22Rv1 (cell line): ENCODE results near the gene ITGAE.
A peak's percentile ranks its signal among the peaks of the same experiment; 100 is the strongest.

Experiments
- H3K27ac ChIP-seq: fragments of 450-650 bp; 2 replicates; pipeline ENCODE4 v1.5.1; 2017
- CTCF ChIP-seq: fragments of 450-650 bp; IDR thresholded peaks from 2 replicates; pipeline ENCODE4 v1.5.1; 2017; ENCODE audit warnings: mild to moderate bottlenecking
- ZFX ChIP-seq: fragments of 450-650 bp; IDR thresholded peaks from 2 replicates; pipeline ENCODE4 v1.6.1; 2017; ENCODE audit warnings: antibody characterized with exemption, borderline replicate concordance

Gene ITGAE

GRCh38 chr17:3763777-3764170 is 37.2 kb downstream of the ITGAE start:
- H3K27ac ChIP-seq = no peak overlapping the region
- TF ChIP-seq CTCF (no peak), ZFX (no peak)

GRCh38 chr17:3762922-3763776 is 37.8 kb downstream of the ITGAE start:
- no peak overlapping the region for H3K27ac ChIP-seq
- TF ChIP-seq CTCF (no peak), ZFX (no peak)

GRCh38 chr17:3761918-3762380 is 39.0 kb downstream of the ITGAE start:
- no peak overlapping the region for H3K27ac ChIP-seq
- TF ChIP-seq ZFX (no peak), CTCF (no peak)

GRCh38 chr17:3761036-3761917 is 39.7 kb downstream of the ITGAE start:
- H3K27ac ChIP-seq = no peak overlapping the region
- no peak for TF ChIP-seq CTCF
- no peak for TF ChIP-seq ZFX

DNA sequence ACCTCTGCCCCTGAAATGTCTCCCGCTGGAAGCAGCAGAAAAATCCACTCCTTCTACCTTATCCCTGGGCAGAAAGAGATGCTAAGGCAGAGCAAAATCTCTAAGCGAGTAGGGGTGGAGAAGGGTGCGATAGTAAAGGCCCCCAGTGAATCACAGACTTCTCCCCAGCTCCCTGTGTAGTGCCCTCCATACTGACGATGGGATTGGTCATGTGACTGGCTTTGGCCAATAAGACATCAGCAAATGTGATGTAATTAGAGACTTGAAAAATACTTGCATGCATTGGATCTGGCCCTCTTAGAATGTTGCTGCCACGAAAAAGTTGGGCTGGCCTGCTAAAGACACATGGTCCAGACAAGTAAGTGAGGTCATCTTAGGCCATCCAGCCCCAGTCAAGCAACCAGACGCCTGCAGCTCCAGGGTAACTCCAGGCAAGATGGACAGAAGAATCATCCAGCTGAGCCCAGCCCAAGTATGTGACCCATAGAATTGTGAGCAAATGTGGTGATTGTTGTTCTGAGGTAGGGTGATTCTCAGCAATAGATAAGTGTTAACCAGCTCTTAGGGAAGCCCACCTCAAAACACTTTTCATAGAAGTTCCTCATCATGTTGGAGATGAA is 41.3 kb downstream of the ITGAE start:
- no peak for TF ChIP-seq ZFX
- H3K27ac ChIP-seq = no peak overlapping the region

GRCh38 chr17:3755335-3756030 is 45.5 kb downstream of the ITGAE start:
- peak overlapping the region; percentile 72 for H3K27ac ChIP-seq
- TF ChIP-seq CTCF (no peak), ZFX (no peak)
